Measurements from ENCODE around the gene UBE2D2.
"Not testable (repeated sequence)": the region's sequence is repeated elsewhere in the genome, so short reads cannot be mapped to it uniquely, and the experiment has no call there.

UBE2D2 gene

GRCh38 chr5:139549162-139549894, 11.8 kb upstream of the UBE2D2 start:
- DNase-seq = no peak

GRCh38 chr5:139550051-139550872, 10.9 kb upstream of the UBE2D2 start:
- DNase-seq = peak in 1 of 6 experiments; percentile 9

- DNase-seq = no peak
Measured at GRCh38 chr5:139551191-139551889, 9.8 kb upstream of the UBE2D2 start.

- DNase-seq = no peak
Measured at GRCh38 chr5:139552893-139553575, 8.1 kb upstream of the UBE2D2 start.

- DNase-seq = no peak
Measured at GRCh38 chr5:139554264-139554663, 6.9 kb upstream of the UBE2D2 start.

- no peak for DNase-seq
Measured at GRCh38 chr5:139557811-139558210, 3.3 kb upstream of the UBE2D2 start.

- DNase-seq = peak in 4 of 6 experiments; percentile 44 to 81 (median 68)
Measured at GRCh38 chr5:139561655-139562451, 714 bp downstream of the UBE2D2 start.

- no peak for DNase-seq
Measured at GRCh38 chr5:139562847-139563246, 1.7 kb downstream of the UBE2D2 start.

GRCh38 chr5:139565411-139566305, 4.5 kb downstream of the UBE2D2 start:
- DNase-seq = peak; percentile 44 to 85 (median 68)

GRCh38 chr5:139566611-139567010, 5.5 kb downstream of the UBE2D2 start:
- no peak for DNase-seq

- no peak for DNase-seq
Measured at GRCh38 chr5:139569270-139569955, 8.3 kb downstream of the UBE2D2 start.

- no peak for DNase-seq
Measured at GRCh38 chr5:139571543-139571942, 10.4 kb downstream of the UBE2D2 start.

GRCh38 chr5:139571966-139572365, 10.8 kb downstream of the UBE2D2 start:
- no peak for DNase-seq

- peak in 3 of 6 experiments; percentile 25 to 40 (median 37) for DNase-seq
Measured at GRCh38 chr5:139574641-139575312, 13.6 kb downstream of the UBE2D2 start.

GRCh38 chr5:139575313-139575646, 14.1 kb downstream of the UBE2D2 start:
- DNase-seq = no peak

- DNase-seq = no peak
Measured at GRCh38 chr5:139575751-139576150, 14.6 kb downstream of the UBE2D2 start.

- DNase-seq = no peak
Measured at GRCh38 chr5:139577689-139578290, 16.7 kb downstream of the UBE2D2 start.

GRCh38 chr5:139578325-139578724, 17.2 kb downstream of the UBE2D2 start:
- no peak for DNase-seq

GRCh38 chr5:139582181-139582580, 21.0 kb downstream of the UBE2D2 start:
- DNase-seq = not testable (repeated sequence)

Data from stimulated activated naive CD4-positive, alpha-beta T cell (primary cell).